ENCODE measurements around the gene ZFP69B. TPM values are rescaled to one million over a fixed set of nuclear protein-coding genes. Genes with fewer than 3 reads are reported as not detected.

ZFP69B gene
- 6.5 TPM for total RNA-seq (ENCODE audit: insufficient read depth, low replicate concordance)

DNA sequence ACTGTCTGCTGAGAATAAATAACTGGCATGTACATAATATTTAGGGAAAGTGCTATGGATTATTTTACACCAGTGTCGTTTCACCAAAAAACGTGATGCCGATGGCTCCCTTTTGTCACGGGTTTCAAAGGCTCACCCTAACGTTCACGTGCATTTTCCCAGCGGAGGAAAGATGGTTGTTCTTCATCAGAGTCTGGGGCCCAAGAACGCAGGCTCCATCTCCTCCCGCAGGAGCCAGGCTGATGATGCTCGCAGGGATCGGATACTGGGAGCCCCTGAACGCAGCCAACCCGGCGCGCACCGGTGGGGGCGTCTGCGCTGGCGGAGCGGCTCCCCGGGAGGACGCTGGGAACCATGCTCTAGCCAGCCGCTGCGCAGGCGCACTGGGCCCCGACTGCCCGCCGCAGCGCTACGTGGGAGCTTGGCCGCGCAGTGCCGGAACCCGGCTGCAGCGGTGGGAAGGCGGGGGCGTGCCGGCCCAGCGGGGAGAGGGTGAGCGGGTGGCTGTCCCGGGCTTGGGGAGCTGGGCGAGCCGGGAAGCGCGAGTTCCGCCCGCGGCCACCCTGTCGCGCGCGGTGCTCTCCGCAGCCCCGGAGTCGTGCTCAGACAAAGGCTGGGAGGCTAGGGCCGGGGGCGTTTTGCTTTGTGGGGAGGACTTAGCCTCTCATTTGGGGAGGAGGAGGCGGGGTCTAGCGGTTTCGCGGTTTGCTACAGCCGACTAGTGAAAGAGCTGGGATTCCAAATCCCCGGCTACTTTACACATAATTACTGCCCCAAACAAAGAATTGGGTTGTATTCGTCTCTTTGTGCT, at the start of gene ZFP69B:
Gene ZFP69B (plus strand): TSS at position 793 of the 811 bp plus-strand sequence. CDS start 486 bp downstream, outside the sequence.
- DNase-seq (ENCODE audit: low spot score) = peak; percentile 95

DNA sequence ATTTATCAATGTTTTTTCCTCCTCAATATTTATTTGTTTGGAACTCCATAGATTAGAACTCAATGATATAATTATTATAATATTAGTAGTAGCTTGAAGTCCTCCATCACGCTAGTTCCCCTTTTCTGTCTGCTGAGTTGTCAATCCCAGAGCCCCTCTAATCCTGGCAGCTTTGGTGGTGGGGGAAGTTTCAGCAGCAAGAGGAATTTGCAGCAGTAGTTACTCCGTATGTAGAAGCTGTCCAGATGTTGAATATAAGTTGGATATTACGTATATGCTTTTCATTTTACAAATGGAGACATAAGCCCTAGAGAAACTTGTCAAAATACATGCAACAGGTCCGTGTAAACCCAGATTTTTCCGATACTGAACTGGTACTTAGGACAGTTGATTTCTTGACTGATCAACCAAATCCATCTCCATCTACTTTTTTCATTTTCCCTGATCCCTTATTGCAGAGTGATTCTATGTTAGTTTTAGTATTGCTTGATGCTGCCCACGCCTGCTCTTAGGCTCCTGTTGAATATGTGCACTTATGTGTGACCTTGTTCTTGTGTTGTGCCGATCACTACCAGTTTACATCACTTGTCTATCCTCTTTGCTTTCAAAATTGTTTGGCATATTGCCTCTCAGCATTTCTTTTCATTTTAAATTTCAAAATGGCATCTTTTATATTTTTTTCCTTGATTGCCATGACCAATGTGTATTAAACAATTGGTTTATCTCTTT, 48.6 kb upstream of the ZFP69B start:
- peak; percentile 57 for DNase-seq (ENCODE audit: low spot score)

DNA sequence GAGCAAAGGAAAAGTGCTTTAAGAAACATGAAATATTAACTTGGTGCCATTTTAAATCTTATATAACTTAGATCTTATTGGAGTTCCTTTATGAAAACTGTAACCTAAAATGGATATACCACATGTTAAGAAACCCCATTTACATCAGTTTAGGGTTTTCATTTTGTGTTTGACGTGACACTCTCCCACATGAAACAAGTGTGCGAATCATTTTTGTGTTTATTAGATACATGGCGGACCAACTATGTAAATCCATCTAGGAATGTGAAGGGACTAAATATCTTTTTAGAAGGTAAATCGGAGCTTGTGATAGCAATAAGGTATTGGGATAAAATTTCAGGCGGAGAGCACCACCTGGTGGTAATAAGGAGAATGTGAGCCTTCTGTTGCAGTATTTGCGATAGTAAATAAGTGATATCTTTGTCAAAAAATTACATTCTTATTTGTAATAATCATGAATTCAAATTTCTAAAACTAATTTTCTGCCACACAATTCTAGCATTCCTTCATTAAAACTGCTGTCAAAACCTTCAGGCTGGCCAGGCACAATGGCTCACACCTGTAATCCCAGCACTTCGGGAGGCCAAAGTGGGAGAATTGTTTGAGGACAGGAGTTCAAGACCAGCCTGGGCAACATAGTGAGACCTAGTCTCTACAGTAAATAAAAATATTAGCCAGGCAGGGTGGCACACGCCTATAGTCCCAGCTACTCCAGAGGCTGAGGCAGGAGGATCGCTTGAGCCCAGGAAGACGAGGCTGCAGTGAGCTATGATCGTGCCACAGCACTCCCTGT, 45.4 kb upstream of the ZFP69B start:
- DNase-seq (ENCODE audit: low spot score) = peak; percentile 63

DNA sequence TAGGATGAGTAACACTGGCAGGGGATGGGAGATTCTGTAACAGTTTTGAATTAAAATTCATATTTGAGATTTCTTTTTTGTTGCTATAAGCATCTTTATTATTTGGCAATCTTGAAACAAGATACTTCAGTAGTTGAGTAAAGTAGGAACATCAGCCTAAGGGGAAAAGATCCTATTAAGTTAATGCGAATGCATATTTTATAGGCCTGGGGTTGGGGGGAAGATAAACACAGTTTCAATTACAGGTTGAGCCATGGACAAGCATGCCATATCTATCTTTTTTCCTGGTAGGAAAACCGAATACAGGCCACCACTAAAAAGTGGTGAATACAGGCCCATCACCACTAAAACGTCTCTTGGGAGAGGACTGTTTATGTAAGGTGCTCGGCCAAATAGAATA, 44.5 kb upstream of the ZFP69B start:
- no peak for DNase-seq (ENCODE audit: low spot score)

DNA sequence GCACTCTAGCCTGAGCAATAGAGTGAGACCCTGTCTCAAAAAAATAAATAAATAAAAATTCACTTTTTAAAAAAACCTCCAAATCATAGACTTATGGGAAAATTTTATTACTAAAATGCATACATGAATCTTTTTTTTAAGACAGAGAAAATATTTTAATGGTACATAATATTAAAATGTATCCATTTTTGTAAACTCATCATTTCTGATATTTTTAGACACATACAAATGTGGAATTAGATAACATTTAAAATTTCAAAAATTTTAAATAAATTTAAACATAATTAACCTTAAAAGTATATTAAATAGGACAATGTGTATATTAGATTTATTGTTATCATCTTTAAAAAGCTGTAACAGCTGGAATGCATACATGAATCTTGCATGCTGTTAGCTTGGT, 42.8 kb upstream of the ZFP69B start:
- DNase-seq (ENCODE audit: low spot score) = no peak

DNA sequence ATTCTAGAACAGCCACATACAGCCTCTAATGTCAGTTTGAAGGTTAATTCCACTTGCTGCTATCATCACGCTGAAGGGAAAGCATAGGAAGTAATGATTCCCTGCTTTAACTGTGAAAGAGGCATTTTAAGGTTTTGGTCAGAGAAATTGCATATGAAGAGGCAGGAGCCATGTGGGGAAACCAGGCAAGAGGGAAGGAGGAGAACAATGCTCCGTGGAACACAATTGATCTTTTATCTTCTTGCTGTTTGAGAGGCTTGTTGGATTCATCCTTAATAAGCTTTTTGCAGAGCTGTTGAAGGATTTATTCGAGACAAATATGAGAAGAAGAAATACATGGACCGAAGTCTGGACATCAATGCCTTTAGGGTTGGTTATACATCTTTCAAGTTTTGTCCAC, 40.8 kb upstream of the ZFP69B start:
- no peak for DNase-seq (ENCODE audit: low spot score)

DNA sequence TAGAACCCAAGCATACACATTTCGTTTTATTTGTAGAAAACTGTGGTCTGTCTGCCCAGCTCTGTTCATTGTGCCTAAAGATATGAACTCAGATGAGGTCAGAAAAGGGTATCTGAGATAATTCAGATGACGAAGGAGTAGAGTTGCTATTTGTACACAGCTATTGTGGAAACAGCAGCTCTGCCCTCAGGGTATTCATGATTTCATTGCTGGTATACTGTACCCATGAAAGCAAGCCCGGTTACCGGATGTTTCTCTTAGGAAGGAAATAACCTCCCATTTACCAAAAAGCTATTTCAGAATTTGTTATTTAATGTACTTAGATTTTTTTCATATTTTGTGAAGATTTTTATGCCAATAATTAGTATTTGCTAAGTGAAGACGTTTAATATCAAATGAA, 39.0 kb upstream of the ZFP69B start:
- DNase-seq (ENCODE audit: low spot score) = no peak

DNA sequence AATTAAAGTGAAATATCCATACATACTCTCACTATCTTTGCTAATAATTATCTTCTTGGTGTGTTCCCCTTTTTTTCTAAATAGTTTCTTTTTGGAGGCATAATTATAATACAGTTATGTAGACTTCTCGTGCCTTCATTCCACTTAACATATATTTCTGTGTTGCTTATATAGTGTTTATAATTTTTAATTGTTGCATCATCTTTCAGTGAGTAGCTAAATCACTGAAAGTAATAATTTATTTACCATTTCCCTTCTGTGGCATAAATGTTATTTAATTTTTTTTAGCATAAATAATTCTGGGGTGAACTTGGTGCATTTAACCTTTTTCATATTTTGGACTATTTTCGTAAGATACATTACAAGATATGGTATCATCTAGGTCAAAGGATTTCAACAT, 38.4 kb upstream of the ZFP69B start:
- no peak for DNase-seq (ENCODE audit: low spot score)

DNA sequence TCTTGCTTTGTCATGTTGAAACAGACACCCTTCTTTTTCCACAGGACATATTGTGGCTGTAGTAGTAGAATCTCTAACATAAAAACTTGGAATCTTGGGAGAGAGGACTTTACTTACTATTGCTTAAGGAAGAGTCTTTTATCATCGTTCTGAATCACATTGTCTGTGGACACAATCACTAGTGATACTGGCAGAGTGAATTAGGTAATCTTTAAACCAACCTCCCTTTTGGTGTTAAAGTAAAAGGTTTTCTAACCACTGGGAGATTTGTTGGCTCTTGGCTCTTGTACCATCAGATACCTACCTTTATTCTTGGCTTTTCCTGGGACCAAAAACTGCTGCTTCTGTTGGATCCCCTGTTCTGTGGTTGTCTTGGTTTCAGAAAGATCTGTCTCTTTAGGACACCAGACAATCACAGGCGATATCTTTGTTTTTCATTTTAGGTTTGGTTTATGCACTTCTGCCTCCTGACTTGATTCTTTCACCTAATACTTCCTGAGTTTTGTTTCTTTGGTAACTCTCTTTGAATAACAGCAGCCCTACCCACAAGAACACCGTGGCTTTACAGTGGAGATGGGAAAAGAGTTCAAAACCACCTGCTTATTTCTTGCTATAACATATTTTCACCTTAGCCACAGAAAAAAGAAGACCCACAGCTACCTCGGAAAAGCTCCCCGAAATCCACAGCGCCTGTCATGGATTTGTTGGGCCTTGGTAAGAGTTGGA, 36.6 kb upstream of the ZFP69B start:
- DNase-seq (ENCODE audit: low spot score) = no peak

DNA sequence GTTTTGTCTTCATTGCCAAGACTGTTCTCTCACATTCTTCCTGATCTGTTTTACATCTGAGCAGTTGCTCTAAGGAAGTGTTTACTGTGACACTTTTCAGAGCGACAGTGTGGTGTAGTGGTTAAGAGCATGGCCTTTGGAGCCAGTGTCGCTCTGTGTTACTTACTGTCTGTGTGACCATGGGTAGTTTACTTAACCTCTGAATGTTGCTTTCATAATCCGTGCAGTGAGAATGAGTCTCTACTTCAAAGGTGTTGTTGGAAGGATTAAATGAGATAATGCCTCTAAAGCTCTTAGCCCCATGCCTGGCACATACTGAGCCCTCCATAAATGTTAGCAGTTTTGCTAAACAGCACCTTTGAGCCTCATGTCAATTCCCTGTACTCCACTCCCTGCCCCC, 35.9 kb upstream of the ZFP69B start:
- DNase-seq (ENCODE audit: low spot score) = no peak

DNA sequence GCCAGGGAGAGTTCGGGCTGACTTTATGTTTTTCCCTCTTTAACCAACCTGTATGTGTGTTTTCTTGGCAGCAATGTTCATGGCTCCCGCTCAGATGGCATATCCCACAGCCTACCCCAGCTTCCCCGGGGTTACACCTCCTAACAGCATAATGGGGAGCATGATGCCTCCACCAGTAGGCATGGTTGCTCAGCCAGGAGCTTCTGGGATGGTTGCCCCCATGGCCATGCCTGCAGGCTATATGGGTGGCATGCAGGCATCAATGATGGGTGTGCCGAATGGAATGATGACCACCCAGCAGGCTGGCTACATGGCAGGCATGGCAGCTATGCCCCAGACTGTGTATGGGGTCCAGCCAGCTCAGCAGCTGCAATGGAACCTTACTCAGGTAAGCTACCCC, 33.6 kb upstream of the ZFP69B start:
- no peak for DNase-seq (ENCODE audit: low spot score)

DNA sequence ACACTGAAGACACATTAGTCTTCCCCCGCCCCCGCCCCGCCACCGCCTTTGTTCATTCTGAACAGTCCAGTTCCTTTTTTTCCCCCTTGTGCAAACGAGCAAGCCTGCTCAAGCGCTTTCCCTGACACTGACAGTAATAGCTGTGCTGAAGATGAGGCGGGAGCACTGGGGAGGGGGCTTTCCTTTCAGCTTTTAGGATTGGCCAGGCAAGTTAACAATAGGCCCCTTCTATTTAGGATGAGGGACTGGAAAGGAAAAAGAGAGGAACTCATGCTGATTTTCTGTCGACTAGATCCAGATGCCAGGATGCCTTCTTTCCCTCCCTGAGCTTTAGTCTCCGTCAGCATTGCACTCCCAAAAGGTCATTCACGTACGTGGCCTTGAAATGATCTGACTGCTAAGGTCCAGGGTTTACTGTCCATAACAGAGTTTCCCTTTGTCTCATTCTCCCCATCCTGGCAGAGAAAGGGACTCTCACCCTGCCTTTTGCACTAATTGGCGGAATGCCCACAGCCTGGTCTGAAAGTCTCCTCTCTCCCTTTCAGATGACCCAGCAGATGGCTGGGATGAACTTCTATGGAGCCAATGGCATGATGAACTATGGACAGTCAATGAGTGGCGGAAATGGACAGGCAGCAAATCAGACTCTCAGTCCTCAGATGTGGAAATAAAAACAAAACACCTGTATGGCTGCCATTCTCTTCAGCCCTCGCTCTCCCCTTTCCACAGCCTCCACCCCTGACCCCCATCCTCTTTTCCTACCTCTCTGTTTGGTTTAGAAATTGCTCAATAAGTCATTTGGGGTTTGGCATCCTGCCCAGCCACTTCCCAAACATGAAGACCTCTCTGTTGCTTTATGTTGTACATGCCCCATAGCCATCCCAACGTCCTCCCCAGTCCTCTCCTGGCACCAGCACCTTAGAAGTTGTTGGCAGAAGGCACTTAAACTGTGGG, 28.6 kb upstream of the ZFP69B start:
- DNase-seq (ENCODE audit: low spot score) = no peak

DNA sequence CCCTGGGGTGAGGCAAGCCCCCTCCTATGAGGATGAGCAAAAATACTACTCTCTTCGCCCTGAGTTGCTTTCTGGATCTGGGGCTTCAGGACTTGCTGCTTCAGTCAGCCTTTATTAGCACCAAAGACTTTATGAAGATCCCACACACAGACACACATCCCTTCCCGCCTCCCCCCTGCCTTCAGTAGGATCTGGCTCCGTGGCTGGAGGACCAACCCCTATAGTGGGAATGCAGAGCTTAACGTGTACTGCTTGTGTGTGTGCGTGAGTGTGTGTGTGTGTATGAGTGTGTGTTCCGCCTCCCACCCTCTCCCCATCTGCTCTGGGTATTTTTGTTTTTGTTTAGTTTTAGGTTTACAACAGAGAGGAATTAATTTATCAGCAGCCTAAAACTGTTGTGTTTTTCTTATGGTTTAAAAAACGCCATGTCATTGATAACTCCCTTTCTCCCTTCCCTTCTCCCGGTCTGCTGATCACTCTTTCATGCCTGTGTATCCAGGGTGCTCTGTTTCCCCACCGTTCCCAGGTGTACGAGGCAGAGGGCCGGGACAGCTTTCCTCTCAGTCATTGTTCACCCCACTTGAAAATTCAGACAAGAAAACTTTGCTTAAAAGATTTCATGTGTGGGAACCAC, 27.5 kb upstream of the ZFP69B start:
- no peak for DNase-seq (ENCODE audit: low spot score)

DNA sequence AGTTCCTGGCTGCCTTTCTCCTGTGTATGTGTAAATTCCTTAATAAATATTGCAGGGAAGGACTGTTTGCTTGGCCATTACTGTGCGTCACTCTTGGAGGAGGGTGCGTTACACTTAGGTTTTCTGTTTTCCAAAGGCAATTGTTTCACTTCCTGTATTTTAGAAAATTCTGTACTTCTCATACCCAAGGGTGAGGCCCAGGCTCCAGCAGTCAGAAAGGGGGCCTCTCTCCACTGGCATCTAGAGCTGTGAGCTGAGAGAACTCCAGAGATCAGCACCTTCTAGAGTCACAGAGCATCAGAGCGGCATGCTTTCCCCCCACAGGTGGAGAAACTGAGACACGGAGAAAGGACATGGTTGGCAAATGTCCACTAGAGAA, 27.0 kb upstream of the ZFP69B start:
- DNase-seq (ENCODE audit: low spot score) = no peak

DNA sequence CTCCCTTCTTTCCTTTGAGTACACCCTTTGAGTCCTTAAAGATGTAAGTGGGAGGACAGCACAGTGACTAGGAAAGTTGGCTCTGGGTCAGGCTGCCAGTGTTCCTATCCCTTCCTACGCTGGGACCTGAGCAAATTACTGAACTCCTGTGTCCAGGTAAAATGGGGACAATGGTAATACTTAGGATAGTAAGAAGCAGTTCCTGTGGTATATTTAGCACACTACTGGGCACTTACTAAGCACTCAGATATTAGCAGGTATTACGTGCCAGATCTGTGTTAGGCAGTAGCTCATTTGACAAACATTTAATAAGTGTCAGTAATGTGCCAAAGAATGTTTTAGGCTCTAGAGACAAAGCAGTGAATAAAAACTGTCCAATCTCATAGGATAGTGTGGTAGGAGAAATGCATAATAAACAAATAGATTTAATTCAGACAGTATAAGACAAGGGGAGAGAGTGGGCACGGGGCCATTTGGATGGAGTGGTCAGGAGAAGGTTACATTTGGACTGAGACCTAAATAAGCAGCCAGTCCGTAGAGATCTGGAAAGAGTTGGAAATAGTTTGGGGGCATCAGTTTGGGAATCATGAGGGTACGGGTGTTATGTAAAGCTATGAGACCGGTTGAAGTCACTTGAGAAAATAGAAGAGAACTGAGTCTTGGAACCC, 26.2 kb upstream of the ZFP69B start:
- no peak for DNase-seq (ENCODE audit: low spot score)

DNA sequence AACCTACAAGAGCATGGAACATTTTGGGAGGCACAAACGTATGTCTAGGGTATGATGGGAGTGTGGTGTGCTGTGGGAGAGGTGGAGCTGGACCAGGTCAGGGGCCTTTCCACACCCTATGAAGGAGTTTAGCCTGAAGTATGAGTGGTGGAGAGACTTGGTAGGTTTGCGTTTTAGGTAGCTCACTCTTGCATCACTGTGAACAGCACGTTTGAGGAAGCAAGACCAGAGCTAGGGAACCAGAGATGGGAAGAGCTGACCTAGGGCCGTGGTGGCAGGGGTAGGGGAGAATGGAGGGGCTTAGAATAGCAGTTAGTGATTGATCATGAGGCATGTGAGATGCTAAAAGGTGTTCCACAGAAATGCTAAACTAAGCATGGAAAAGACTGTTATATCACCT, 25.1 kb upstream of the ZFP69B start:
- no peak for DNase-seq (ENCODE audit: low spot score)

DNA sequence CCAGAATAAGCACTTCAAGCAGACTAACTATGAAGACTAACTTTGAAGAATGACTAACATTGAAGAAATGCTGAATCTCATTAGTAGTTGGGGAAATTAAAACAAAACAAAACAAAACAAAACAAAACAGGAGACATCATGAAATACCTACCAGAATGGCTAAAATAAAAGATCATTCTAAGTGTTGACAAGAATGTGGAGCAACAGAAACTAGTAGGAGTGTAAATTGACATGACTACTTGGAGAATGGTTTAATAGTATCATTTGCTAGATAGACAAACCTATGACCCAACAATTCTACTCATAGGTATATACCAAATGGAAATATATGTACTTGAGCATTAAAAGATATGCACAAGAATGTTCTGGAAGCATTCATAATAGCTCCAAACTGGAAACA, 18.9 kb upstream of the ZFP69B start:
- DNase-seq (ENCODE audit: low spot score) = no peak

DNA sequence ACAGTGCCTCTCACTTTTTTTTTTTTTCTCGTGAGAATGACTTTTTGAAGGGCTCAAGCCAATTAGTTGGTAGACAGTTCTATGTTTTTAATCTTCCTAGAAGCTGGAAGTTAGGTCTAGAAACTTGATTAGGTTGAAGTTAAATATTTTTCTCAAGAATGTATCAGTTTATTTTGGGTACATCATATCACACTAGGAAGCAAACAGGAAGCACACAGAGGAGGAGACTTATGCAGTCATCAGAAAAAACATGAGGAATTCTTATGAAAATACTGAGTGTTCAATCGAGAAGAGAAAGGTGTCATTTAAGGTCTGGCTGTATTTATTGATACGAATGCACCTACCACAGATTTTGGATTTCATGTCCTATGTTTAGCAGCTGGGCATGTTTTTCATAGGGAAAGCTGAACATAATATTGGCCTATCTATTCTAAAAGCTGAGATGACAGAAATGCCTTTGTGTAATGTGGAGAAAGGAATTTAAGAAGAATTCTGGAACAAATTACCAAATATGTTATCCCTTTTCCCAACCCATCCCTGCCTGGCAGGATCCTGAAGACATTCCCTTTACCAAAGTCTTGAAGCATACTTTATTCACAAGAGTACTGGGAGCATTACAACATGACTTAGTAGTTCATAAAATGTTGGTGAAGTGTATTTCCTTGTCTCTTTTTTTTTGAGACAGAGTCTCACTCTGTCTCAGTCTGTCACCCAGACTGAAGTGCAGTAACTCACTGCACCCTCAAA, 17.5 kb upstream of the ZFP69B start:
- no peak for DNase-seq (ENCODE audit: low spot score)

DNA sequence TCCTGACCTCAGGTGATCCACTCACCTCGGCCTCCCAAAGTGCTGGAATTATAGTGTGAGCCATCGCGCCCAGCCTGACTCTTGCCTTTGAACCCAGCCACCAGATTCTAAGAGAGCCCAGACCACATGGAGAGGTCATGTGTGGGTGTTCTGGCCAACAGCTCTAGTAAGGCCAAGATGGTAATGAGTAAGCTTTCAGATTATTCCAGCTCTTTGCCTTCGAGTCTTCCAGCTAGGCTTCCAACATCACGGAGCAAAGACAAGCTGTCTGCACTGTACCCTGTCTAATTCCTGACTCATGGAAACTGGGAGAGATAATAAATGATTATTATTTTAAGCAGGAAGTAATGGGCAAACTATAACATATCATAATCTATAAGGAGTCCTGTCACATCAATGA, 14.8 kb upstream of the ZFP69B start:
- DNase-seq (ENCODE audit: low spot score) = no peak
